GM18498 (cell line): ENCODE results near the gene OR6S1.
"Not testable (repeated sequence)": the region's sequence is repeated elsewhere in the genome, so short reads cannot be mapped to it uniquely, and the experiment has no call there.

Experiments
- ATAC-seq: cut with Tn5 transposase; IDR thresholded peaks from one replicate; pipeline ENCODE4 v1.9.1; 2021; ENCODE audit warnings: mild to moderate bottlenecking, moderate library complexity; ENCODE audit not compliant: unreplicated experiment

Gene OR6S1

DNA sequence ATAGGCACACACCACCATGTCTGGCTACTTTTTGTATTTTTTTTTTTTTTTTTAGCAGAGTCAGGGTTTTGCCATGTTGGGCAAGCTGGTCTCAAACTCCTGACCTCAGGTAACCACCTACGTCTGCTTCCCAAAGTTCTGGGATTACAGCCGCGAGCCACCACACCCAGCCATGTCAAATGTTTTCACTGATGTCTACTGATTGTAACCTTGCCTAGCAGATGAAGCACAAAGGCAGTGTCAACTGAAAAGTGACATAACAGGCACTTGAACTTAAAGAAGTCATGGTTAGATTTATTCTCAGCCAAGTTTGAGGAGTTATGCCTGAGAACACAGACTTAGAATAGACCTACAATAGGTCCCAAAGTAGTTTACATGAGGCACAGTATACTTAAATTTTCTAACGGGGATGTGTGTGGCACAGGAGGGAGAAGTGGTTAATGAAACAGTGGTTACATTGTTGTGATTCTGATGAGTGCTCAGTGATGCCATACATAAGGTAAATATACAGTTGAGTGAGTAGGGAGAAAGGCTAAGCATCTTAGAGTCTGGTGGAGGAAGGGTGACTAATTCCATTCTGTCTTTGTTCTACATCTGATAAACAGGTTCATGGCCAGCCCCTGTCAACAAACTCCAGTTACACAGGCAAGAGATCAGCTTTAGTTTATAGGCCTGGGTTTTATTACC lies 30.2 kb upstream of the OR6S1 start:
- ATAC-seq = no peak

- no peak for ATAC-seq
Measured at GRCh38 chr14:20668969-20669368, 27.5 kb upstream of the OR6S1 start.

DNA sequence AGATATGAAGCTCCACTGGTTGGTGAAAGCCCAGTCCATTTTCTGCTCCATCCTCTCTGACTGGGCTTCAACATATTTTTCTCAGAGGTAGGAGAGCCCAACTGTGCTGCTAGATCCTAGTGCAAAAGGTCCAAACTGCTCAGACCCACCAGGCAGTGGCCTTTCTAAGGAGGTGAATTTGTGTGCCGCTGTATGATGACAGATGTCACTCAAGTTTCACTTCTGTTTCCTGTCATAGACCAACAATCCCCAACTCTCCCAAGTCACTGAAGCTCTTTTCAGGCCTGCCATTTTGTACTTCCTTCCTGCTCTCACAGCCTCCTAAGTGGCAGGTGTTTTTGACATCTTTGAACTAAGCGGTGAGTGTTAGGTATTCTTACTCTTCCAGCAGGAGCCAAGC lies 26.5 kb upstream of the OR6S1 start:
- peak; percentile 76 for ATAC-seq

DNA sequence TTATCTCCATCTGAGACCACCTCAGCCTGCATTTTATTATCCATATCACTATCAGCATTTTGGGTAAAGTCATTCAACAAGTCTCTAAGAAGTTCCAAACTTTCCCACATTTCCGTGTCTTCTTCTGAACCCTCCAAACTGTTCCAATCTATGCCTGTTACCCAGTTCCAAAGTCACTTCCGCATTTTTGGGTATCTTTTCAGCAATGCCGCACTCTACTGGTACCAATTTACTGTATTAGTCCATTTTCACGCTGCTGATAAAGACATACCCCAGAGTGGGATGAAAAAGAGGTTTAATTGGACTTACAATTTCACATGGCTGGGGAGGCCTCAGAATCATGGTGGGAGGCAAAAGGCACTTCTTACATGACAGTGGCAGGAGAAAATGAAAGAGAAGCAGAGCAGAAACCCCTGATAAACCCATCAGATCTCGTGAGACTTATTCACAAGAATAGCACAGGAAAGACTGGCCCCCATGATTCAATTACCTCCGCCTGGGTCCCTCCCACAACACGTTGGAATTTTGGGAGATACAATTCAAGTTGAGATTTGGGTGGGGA lies 25.0 kb upstream of the OR6S1 start:
- ATAC-seq = not testable (repeated sequence)

DNA sequence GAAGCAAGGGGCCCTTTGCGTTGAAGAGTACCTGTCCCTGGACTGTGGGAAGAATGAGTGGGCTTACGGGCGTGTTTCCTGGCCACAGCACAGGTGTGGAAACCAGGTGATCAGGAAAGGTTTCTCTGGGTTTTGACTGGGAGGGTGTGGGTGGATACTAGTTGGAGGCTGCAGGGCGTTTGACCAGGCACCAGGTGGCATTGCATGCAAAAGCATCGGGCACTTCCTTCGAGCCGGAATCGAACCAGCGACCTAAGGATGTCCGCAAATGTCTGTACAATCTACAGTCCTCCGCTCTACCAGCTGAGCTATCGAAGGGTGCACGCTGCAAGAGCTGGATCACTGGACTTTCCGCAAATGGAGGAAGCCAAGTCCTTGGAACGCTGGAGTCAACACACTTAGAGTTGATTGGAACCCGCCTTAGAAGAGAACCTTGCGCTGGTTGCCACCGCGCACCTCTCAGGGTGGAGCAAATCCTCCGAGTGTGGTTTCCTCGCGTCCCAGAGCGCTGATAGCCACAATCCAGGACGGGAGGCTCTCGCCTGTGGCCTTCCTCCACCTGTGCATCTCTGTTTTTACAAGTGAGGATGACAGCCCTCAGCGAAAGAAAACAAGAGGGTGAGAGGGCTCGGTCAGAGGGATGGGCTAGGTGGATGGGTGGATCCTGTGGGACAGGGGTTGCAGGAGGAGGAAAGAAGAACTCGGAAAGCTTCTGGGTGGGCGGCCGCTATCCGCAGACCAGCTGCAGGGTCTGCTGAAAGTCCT lies 21.7 kb upstream of the OR6S1 start:
- peak; percentile 57 for ATAC-seq

DNA sequence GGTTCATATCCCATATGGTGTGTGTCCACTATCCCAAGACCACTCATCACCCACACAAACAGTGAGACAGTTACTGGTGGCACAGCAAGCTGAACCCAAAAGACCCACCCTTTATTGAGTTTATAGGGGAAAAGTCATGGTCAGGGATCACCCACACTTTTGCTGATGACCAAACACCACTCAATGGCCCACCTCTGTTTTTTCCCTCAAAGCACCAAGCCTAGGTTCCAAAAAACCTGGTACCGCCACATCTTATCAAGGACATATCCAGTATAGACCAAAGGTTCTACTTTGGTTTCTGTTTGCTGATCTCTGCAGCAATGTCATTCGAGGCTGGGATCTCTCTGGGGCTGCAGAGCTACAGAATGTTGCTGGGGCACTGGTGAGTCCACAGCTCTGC lies 19.7 kb upstream of the OR6S1 start:
- no peak for ATAC-seq

- ATAC-seq = no peak
Measured at GRCh38 chr14:20659813-20660395, 18.4 kb upstream of the OR6S1 start.

GRCh38 chr14:20659336-20659735 lies 17.8 kb upstream of the OR6S1 start:
- no peak for ATAC-seq

DNA sequence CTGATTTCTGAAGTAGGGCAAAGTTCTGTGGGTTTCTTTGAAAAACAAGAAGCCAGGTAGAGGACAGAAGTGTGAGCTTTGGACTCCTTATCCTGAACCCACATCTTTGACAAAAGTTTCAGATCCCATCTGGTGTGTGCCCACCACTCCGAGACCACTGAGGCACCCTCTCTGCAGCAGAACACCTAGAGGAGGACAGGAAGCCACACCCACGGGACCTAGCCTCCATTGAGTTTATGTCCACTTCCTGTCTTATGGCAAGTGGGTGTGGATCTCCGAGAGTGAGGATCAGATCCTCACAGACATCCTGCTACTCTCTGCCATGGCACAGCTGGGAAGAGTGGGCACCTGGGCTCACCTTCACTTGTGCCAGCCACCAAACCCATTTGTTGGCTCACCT lies 16.8 kb upstream of the OR6S1 start:
- ATAC-seq = no peak

GRCh38 chr14:20657216-20658211 lies 16.0 kb upstream of the OR6S1 start:
- ATAC-seq = no peak

DNA sequence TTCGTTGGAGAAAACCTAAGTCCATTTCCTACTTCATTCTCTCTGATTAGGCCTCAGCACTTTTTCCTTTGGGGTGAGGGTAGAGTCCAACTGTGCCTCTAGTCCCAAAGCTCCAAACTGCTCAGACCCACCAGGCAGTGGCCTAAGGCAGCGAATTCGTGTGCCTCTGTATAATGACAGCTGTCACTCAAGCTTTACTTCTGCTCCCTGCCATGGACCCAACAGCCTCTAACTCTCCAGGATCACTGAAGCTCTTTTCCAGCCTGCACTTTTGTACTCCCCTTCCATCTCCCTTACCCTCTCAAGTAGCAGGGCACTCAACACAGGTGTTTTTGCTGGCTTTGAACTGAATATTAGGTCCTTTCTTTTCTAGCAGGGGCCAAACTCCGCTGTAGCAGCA lies 14.8 kb upstream of the OR6S1 start:
- ATAC-seq = no peak

GRCh38 chr14:20655851-20656250 lies 14.4 kb upstream of the OR6S1 start:
- no peak for ATAC-seq

- no peak for ATAC-seq
Measured at GRCh38 chr14:20652996-20653975, 11.8 kb upstream of the OR6S1 start.

- ATAC-seq = no peak
Measured at GRCh38 chr14:20645481-20645880, 4.0 kb upstream of the OR6S1 start.

DNA sequence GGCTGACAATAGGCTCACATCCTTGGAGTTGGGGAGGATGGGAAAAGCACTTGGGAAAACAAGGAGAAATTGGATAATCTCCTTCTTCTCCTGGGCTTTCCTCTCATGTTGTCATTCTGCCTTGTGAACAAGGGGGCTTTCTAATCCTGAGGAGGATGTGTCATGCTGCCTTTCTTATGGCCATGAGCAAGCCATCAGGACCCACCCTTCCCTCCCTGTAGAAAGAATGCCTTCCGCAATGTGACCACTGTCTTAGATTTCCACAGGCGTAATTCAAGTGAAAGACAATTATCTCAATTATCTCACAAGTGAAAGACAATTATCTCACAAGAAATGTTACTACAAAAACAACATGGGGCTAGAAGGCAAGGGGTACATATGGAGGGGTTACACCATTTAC lies 3.0 kb upstream of the OR6S1 start:
- no peak for ATAC-seq

DNA sequence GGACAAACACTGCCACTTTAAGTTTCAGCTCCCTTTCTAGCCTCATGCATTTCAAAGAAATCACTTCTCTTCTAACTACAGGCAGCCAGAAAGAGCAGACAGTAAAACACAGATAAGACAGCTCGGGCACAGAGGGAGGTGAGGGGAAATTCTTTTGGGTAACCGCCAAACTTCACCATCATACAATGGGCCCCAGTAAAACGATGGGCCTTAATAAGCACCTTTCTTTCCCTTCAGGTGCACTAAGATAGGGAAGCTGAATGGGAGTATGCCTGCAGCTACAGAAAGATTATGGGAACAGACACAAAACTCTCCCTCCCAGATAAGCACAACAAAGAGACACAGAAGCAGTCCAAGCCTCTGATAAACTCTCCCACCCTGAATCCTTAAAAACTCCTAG lies 1.3 kb upstream of the OR6S1 start:
- ATAC-seq = not testable (repeated sequence)

GRCh38 chr14:20642182-20642581 lies 691 bp upstream of the OR6S1 start:
- ATAC-seq = no peak

DNA sequence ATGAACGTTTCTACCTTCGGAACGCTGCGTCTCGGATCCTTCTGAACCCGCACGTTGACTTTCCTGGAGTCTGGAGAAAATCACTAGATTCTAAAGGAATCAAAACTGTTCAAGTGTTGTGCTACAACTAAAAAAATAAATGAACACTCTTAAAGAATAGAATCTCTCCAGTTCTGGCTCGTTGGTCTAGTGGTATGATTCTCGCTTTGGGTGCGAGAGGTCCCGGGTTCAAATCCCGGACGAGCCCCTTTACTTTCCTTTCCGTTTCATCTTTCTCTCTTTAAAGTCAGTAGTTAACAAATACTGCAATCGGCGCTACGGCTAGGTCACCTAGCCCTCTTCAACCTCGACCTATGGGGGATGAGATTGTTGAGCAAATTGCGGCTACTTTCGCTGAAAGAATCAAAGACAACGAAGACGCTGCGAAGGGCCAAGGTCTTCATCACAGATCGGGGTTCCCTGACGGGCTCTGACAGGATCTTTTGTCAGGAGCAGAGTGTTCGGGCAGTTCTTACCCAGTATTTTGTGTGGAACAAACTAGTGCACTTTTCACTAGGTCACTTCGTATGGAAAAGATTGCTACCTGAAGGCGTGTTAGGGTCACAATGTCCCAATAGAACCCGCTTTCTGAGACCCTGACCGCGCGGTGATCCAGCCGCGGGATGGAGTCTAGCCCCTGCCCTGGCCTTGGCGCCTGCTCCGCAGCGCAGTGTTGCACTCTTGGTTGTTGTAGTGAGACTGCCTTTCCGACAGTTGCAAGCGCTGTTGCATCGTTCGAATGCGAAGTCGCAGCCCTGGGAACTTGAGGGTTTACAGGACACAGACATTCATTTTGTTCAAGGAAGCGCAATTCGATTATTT lies 8.4 kb downstream of the OR6S1 start:
- peak; percentile 51 for ATAC-seq

- peak; percentile 30 for ATAC-seq
Measured at GRCh38 chr14:20632448-20632830, 9.1 kb downstream of the OR6S1 start.
